ENCODE results near the gene NFIB. TPM values are rescaled to one million over a fixed set of nuclear protein-coding genes. Genes with fewer than 3 reads are reported as not detected.

The NFIB gene
- total and polyA plus RNA-seq, 2 of the 8 experiments (the other 6 are each of a cell fraction or from before 2014, with no cell fraction given): 2.6 to 13.1 TPM

GRCh38 chr9:14170973-14171596 is 142.9 kb downstream of the NFIB start (continued):
- TF ChIP-seq CHD7 (IDR thresholded peaks at IDR 0.05; ENCODE audit: insufficient replicate concordance, low read length) (no peak), GABPA (IDR thresholded peaks at IDR 0.05; ENCODE audit: borderline replicate concordance, insufficient read depth, low read length) (no peak), HDAC2 (IDR thresholded peaks at IDR 0.05; ENCODE audit: borderline replicate concordance in 1 of 2, low read depth in 2 of 2, low read length in 2 of 2) (no peak), GTF2F1 (IDR thresholded peaks at IDR 0.05; ENCODE audit: borderline replicate concordance, low read depth, low read length) (no peak), CREB1 (IDR thresholded peaks at IDR 0.05) (no peak), POLR2A (IDR thresholded peaks at IDR 0.05; ENCODE audit: control extremely low read depth in 1 of 2, low read depth in 2 of 2, low read length in 2 of 2) (no peak), KDM5A (IDR thresholded peaks at IDR 0.05; ENCODE audit: low read length) (no peak), TAF1 (IDR thresholded peaks at IDR 0.05; ENCODE audit: low read depth, low read length) (no peak), TBP (IDR thresholded peaks at IDR 0.05; ENCODE audit: low read depth, low read length) (no peak), SAP30 (IDR thresholded peaks at IDR 0.05; ENCODE audit: insufficient read depth, insufficient replicate concordance, low read length) (no peak), TAF7 (optimal IDR thresholded peaks at IDR 0.05; ENCODE audit: borderline replicate concordance, low read depth, low read length) (no peak)
